ENCODE measurements around the gene F2R.

Gene F2R

DNA sequence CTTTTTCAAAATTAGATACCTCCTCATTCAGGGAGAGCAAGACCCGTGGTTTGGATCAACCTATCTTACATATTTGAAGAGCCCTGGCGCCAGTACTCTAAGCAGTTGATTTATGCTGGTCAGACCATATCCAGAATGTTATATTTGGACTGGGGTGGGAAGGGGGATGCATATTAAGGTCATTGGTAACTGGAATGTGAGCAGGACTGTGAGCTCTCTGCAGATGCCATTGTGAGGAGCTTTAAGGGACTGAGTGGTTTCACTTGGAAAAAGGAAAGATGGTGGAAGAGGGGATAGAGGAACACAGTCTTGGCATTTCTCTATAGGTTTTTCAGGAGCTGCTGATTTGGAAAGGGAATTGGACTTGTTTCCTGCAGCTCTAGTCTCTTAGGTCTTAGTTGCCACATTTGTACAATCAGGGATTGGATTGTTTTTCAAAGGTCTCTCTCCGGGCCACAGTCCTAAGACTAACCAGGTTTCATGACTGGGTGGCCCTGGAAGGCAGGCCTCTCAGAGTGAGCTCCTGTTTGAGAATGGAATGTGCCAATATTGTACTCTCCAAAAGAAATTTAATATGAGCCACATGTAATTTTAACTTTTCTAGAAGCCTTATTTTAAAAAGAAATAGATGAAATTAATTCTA is 25.8 kb upstream of the F2R start:
- in situ Hi-C loops (cut with MboI; ENCODE audit: low sequenced_read_pairs), result no loop called here

DNA sequence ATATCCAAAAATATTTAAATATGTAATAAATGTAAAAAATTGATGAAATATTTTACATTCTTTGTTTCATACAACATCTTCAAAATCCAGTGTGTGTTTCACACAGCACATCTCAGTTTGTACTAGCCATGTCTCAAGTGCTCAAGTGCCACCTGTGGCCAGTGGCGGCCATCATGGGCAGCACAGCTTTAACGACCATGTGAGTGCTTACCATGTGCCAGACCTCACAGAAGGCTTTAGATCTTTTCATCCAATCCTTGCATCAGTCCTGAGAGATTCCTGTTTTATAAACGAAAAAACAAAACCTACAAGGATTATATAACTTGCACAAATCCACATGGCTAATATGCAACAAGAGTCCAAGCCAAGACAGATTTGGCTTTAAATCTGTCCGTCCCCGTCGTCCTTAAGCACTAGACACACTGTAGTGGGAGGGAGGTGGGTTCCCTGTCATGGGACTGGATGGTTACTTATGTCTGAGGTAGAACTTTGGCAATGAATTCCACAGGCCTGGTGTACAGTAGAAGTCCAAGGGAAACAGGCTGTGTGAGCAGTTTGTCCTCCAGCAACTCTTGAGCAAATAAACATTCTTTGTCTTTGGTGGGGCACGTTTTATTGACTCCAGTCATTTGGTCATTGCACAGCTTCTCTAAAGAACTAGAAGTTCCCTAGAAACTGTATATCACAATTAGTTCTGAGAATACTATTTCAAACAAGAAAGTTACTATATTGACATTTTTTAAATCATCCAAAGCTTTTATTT is 25.0 kb upstream of the F2R start:
- in situ Hi-C loops (cut with MboI; ENCODE audit: low sequenced_read_pairs), result no loop called here

DNA sequence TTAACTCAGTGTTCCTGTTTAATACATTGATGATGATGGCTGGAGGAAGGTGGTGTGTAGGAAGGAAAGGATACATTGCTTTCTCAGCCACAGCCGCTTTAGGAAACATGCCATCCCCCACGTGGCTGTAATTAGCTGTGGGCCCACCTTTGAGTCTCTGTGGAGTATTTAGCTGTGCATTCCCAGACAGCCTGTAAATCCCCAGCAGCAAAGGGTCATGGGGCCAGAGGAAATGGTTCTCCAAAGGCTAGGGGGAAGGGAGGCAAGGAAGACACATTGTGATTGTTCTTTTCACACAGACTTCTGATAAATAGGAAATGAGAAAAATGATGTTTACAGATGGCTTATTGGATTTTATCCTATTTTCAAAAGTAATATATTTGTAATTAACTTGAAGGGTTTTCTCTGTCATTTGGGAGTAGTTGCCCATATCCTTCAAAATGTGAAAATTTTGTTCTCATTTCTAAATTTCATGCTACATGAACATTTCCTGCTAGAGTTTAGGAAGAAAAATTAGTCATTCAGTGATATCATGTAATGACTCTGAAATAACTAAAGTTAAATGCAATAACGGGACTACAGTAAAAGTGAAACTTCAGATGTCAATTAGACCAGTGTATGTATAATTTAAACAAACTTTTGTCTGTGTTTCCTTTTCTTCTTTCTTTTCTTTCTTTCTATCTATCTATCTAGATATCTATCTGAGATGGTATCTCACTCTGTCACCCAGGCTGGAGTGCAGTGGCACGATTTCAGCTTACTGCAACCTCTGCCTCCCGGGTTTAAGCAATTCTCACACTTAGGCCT is 24.3 kb upstream of the F2R start:
- in situ Hi-C loops (cut with MboI; ENCODE audit: low sequenced_read_pairs), result no loop called here

DNA sequence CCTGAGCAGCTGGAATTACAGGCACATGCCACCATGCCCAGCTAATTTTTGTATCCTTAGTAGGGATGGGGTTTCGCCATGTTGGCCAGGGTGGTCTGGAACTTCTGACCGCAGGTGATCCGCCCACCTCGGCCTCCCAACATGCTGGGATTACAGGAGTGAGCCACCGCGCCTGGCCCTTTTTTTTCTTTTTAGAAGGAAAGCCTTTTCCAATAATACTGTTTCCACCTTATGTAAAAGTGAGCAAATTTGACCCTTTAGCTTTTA is 23.7 kb upstream of the F2R start:
- in situ Hi-C loops (cut with MboI; ENCODE audit: low sequenced_read_pairs), result no loop called here

DNA sequence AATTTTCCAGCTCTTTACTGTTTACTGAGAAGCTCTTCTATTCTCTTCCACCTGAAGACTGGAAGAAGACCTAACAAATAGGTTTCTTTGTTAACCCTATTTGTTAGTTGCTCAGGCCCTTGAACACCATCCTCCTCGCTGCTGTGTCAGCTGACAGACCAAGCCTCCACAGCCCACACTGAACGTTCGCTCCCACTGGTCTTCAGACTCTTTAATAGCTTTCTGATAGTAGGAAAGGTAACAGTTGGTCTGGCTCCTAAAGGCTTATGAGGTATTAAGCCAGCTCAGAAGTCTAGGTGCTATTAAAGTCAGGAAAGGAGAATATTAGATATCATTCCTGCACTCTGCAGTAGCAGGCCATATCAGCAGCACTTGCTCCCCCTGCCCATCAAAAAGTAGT is 23.3 kb upstream of the F2R start:
- in situ Hi-C loops (cut with MboI; ENCODE audit: low sequenced_read_pairs), result no loop called here

DNA sequence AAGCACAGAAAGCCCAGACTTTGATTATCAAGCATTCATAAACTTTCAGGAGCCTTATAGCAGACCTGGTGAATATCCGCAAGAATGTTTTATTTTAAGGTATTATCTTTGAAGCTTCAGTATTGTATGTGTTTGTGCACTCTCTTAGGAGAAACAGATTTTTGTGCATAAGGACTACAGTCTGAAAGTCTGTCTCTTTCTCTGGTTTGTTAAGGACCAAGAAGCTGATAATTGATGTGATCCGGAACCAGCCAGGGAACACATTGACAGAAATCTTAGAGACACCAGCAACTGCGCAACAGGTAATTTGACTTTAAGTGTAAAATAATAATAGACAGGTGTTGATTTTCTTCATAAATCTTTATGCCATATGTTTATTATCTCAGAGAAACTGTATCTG is 22.8 kb upstream of the F2R start:
- in situ Hi-C loops (cut with MboI; ENCODE audit: low sequenced_read_pairs), result no loop called here

DNA sequence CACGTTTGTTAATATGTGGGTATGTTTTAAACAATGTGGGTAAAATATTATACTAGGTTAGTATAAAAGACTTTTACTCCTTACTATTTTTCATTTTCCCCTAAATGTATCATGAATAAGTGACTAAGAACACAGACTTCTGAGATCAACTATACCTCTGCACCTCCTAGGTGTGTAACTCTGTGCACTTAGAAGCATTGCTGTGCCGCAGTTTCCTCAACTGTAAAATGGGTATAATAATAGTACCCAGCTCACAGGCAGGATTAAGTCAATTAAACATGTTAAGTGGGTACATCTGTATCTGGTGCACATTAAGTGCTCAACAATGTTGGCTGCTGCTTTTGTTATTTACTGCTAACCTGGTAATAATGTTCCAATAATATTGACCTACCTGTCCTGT is 21.6 kb upstream of the F2R start:
- in situ Hi-C loops (cut with MboI; ENCODE audit: low sequenced_read_pairs), result no loop called here

DNA sequence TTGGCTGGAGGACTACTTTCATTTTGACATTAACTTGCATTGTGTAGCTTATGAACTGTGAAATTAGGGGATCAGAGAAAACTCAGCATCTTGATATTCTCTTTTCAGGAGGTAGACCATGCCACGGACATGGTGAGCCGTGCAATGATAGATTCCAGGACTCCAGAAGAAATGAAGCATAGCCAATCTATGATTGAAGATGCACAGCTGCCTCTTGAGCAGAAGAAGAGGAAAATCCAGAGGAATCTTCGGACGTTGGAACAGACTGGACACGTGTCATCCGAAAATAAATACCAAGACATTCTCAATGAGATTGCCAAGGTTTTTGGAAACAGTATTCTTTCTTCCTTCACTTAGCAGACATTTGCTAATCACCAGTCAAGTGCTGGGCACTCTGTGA is 20.6 kb upstream of the F2R start:
- in situ Hi-C loops (cut with MboI; ENCODE audit: low sequenced_read_pairs), result no loop called here

DNA sequence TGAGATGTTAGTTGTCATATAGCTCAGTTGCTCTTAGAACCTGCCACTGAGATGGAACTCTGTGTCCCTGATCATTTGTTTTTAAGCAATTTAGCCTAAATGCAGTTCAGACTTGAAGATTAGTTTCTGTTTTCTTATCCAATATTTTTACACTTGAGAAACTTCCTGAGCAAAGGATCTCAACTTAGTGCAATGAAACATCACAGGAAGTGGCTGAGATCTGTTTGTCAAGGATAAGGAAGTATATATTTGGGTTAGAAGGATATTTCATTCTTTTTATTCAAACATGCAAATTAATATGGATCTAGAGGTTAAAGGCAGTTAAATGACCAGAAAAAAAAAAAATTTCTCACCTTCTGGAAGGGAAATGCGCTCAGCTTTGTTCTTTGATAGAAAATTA is 19.7 kb upstream of the F2R start:
- in situ Hi-C loops (cut with MboI; ENCODE audit: low sequenced_read_pairs), result no loop called here

DNA sequence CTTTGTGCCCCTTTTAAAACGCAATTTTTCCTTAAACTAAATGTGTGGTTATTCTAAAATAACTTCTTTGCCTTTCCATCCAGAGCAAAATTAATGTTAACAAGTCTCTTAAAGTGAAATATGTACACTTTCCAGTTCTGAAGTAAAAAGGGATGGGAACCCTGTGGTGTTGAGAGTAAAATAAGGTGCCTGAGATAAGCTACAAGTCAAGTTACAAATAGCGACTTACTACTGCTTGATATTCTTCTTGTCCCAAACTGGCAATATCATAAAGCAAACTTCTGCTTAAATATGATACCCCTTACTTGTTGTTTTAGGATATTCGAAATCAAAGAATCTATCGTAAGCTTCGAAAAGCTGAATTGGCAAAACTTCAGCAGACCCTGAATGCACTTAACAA is 18.3 kb upstream of the F2R start:
- in situ Hi-C loops (cut with MboI; ENCODE audit: low sequenced_read_pairs), result no loop called here

DNA sequence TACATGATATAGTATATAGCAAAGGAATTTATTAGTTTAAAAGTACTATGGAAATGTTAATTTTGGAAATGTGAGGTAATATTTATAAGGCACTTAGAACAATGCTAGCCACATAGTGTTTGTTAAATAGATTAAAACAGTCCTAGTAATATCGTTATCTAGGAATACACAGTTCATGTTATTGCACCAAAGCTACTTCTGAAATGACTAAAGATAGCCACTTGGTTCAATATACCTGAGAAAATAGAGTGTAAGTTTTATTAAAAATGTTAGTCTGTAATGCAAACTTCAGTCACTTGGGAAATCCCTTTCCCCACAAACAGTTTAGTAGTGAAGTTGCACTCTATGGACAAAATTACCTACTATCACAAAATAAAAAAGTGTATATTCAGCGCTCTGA is 15.4 kb upstream of the F2R start:
- in situ Hi-C loops (cut with MboI; ENCODE audit: low sequenced_read_pairs), result no loop called here

DNA sequence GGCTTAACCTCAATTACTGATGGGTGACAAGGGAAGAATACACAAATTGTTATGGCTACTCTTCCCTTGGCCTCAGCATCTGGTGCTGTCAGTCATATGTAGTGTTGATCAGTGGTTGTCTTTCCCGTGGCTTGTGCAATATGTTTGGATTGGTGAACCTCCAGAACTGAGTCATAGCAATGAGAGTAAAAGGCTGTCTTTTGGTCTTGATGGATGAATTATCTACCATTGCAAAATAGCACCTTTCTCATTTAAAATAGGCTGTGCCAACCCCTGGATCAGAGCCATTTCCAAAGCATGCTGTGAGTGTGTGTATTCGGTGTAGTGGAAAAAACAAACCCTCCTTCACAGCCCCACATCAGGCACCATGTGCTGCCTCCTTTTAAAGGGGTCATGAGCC is 14.6 kb upstream of the F2R start:
- in situ Hi-C loops (cut with MboI; ENCODE audit: low sequenced_read_pairs), result no loop called here

DNA sequence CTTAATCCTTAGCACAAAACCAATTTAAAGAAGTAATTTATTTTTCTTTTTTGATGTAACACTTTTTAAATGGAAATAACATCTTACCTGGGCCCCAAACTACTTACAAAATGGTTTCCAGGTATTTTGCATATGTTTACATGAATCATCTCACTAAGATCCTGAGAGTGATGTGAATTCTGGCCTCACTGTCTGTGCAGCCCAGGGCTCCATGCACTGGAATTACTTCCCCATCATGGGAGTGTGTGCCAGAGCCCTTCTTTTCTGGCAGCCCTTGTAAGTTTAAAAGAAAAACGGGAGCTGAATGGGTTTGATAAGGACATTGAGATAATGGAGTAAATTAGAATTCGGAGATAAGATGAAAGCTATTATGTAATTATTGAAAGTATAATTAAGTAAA is 12.2 kb upstream of the F2R start:
- in situ Hi-C loops (cut with MboI; ENCODE audit: low sequenced_read_pairs), result no loop called here

DNA sequence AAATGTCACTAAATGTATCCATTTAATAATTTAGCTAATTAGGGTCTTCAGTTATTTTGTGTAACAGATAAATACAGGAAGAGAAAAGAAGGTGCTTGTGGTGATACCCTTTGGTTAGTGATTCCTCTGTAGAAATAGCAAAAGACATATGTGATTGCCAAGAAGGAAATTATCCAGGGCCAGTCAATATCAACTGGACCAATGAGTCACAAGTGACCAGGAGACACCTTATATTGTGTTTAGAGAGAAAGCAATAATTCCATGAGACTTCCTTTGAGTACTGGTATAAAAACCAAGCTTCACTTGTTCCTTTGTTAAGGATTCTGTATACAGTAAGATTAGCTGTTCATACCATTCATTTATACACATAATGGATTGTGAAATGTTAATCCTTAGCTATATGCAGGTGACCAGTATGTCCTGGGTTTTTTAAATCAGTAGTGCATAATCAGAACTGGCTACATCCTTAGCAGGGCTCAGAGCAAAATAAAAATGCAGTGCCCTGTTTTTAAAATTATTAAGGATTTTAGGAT is 11.7 kb upstream of the F2R start:
- in situ Hi-C loops (cut with MboI; ENCODE audit: low sequenced_read_pairs), result no loop called here

DNA sequence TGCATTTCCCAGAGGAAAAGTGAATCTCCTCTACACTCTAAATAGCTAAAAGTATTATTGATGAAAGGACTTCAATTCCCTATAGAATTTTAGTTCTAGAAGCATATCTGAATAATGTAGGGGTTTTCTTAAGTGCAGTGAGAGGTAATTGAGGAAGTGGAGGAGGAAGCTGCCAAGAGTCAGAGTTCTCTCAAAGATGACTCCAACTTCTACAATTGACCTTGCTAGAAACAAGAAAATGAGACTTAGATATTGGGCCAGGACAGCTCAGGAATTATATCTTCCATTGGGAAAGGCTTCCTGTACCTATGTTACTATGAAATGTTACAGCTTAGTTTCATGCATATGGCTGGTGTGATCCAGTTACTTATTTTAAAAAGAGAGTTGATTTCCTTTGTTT is 10.4 kb upstream of the F2R start:
- in situ Hi-C loops (cut with MboI; ENCODE audit: low sequenced_read_pairs), result no loop called here

DNA sequence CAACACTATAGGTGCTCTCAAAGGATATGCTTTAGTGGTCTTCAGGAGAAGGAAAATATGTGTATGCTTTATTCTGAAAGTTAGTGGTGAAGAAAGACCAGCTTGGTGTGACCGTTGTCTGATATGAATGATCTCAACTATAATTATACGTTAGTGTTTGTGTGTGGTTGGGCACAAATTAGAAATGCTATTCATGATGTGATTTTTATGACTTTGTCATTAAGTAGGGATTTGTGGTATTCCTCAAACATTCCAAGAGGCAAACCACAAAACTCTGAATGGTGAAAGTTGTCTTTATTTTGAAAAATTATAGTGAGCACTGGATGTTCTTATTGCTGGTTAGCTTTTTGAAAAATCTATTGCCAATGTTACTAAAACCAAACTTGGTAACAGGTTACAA is 6.2 kb upstream of the F2R start:
- in situ Hi-C loops (cut with MboI; ENCODE audit: low sequenced_read_pairs), result no loop called here

DNA sequence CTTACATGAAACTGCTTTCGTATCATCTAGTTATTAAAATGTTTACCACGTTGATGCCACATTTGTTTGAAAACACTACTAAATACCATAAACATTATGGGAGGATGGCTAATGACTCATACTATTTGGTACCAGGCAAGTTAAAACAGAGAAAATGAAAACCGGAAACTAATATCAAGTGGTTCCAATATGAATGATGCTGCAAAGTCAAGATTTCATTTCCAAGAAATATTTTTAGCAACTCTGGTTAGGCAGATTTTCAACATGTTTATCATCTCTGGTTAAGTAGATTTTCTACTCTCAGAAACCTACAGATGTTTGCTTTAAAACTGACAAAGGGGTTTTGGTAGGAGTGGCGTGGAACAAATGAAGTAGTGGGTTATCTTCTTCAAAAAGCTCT is 4.9 kb upstream of the F2R start:
- in situ Hi-C loops (cut with MboI; ENCODE audit: low sequenced_read_pairs), result no loop called here

DNA sequence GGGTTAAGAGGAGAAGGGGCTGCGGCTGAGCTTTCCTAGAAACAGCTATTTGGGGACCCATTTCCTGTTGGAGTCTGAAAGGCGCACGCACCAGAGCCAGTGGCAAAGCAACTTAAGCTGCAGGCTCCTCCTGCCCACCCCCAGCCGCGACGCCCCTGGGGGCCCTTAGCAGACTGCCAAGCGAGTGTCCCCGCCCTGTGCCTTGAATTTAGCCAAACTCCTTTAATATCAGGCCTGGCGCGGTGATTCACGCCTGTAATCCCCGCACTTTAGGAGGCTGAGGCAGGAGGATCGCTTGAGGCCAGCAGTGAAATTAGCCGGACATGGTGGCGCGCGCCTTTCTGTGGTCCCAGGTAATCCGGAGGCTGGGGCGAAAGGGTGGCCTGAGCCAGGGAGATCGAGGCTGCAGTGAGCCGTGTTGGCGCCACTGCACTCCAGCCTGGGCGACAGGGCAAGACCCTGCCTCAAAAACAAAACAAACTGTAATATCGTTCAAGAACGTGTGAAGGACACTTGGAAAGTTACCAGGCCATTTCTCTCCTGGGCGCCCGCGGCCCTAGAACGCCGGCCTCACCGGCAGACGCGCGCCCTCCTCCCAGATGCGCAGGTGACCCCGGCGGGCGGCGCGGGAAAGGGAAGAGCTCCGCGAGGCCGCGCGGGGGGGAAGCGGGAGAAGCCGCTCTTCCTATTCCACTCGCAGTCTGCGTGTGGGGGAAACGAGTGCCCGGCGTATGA is 1.0 kb upstream of the F2R start:
- in situ Hi-C loops (cut with MboI; ENCODE audit: low sequenced_read_pairs), result no loop called here

DNA sequence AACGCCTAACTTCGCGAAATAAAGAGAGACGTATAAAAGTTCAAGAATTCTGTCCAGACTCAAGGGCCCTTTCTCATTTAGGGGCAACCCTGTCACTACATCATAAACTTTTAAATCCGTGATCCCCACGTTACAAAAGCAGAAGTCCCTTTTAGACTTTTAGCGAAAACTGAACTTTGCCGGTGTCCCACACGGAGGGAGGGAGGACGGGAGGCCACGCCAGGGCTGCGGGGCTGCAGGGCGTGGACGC is 515 bp upstream of the F2R start:
- in situ Hi-C loops (cut with MboI; ENCODE audit: low sequenced_read_pairs), result no loop called here

DNA sequence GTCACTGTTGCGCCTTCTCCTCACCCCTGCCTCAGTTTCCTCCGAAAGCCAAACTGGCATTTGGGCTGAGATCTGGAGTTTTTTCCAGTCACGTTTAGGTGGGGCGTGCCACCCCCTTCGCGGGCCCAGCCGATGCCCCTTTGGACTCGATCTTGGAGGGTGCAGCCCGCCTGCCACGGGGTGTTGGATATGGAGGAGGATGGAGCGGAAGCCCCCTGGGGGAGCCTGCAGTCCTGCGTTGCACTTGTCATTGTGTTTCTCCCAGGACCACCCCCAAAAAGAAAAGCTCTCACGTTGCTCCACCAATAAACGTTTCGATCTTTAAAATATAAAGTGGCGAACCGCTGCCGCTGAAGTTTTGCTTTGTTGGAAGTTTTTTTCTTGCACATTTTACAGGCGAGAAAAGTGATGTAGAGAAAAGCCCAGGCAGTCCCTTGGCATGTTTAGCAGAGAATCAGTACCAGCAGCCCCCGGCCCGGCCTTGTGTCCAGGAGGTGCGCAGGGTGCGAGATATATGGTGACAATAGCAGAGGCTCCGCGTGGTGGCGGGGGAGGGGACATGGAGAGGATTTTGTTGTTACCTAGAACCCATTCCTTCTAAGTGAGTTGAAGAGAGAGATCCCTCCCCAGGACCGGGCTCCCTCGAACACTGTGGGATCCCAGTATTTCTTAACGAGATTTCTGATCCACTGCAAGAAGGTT is 681 bp downstream of the F2R start:
- in situ Hi-C loops (cut with MboI; ENCODE audit: low sequenced_read_pairs), result no loop called here
